Measurements from ENCODE around the gene HCRTR1.

GRCh38 chr1:31572323-31573104 lies 45.0 kb upstream of the HCRTR1 start:
- TF ChIP-seq POLR2A (IDR thresholded peaks at IDR 0.05) = no peak
- no peak for TF ChIP-seq CTCF (IDR thresholded peaks at IDR 0.05)
